ENCODE data around the gene ARHGAP44.

GRCh38 chr17:12963505-12963904 is 174.2 kb downstream of the ARHGAP44 start:
- TF ChIP-seq, protein P1, sequence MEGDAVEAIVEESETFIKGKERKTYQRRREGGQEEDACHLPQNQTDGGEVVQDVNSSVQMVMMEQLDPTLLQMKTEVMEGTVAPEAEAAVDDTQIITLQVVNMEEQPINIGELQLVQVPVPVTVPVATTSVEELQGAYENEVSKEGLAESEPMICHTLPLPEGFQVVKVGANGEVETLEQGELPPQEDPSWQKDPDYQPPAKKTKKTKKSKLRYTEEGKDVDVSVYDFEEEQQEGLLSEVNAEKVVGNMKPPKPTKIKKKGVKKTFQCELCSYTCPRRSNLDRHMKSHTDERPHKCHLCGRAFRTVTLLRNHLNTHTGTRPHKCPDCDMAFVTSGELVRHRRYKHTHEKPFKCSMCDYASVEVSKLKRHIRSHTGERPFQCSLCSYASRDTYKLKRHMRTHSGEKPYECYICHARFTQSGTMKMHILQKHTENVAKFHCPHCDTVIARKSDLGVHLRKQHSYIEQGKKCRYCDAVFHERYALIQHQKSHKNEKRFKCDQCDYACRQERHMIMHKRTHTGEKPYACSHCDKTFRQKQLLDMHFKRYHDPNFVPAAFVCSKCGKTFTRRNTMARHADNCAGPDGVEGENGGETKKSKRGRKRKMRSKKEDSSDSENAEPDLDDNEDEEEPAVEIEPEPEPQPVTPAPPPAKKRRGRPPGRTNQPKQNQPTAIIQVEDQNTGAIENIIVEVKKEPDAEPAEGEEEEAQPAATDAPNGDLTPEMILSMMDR (IDR thresholded peaks at IDR 0.05), result no peak
- no peak for TF ChIP-seq POLR2A (IDR thresholded peaks at IDR 0.05; ENCODE audit: low read depth)

All from esophagus muscularis mucosa (tissue), 3 donors.